ENCODE results near the gene SLC25A33. TPM values are rescaled to one million over a fixed set of nuclear protein-coding genes. Genes with fewer than 3 reads are reported as not detected.

SLC25A33 gene
- total RNA-seq, 1 donor from 2014 or later: 2.1 TPM

DNA sequence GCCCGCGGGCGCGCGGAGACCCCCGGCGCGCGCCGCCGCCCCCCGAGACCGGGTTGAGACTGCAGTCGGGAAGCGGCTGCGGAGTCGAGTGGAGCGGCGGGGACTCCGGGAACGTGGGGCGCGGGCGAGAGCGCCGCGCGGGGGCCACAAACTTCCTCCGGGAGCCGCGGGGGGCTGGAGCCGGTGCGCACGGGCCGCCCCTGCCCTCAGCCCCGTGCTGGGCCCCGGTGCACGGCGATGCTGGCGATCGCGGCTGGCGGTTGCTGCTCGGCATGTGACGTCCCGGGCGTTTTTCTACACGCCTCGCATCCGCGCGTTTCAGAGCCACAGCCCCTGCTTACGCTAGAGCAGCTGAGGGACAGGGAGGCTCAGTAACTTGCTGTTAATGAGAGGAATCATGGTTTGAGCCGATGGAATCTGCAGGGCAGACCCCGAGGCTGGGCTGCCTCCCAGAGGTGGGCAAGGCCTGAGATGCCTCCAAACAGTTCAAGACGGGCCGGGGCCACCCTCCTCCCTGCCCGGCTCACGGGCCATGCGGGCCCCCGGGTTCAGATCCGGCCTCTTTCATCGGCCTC, 50.0 kb downstream of the SLC25A33 start:
- peak; percentile 53 for DNase-seq

DNA sequence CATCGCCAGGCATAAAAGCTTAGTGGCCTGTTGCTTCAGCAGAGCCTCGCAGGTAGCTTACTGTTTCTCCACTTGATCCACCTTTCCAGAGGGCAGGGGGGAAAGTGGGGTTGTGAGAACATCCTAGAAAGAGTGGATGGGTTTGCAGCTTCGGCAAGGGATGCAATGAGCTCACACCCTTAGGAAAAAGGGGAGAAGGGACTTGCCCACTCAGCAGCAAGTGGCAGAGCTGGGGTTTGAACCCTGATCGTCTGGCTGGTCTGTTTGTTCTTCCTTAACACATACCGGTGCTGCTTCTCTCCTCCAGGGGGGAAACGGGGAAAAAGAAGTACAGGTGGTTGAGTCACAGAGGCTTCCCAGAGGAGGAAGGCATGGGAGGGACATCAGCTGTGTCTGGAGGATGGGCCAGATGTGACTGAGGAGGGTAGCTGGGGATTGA, 50.5 kb downstream of the SLC25A33 start:
- no peak for DNase-seq

DNA sequence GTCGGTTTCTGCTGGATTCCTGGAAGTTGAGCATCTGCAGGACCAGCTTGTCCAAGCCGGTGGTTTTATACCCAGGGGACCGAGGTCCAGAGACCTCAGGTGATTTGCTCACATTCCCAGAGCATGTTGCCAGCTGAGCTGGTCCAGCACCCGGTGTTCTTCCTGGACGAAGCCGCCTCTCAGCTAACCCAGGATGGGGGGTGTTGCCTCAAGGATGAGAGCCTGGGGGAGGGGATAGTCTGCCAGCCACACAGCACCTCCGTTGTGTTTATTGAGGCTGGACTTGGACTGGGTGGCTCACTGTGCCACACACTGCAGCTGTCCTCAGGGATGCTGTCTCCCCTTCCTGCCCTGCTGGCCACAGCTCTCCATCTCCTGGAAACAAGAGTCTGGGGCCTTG, 50.9 kb downstream of the SLC25A33 start:
- no peak for DNase-seq

DNA sequence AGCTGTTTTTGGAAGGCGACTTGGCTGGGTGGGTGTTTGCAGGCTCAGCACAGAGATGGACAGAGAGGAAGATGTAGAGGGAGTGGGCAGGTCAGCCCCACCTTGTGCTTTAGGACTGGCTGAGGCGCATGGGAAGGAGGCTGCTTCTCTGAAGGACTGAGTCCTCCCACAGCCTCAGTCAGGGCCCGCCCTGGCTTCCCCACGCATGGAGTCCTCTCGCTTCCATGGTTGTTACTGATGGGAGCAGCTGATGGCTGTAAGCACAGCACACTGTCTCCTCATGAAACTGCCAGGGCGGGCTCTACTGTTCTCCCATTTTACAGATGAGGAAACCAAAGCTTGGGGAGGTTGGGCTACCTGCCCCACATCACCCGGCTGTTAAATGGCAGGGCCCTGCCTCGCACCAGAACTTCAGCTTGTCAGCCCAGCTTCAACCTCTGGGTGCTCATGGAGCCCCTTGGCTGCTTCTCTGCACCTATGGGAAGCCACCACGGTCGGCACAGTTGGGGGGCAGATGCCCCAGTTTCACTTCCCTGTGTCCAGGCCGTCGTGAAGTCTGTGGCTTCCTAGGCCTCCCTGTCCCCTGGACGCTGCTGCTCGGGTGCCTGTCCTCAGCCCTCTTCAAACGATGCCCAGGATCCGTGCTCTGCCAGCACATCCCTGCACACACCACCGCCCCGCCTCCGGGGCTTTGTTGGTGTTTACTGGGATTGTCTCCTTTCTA, 51.8 kb downstream of the SLC25A33 start:
- peak; percentile 41 for DNase-seq

GRCh38 chr1:9591669-9592509, 52.6 kb downstream of the SLC25A33 start:
- peak; percentile 75 for DNase-seq

DNA sequence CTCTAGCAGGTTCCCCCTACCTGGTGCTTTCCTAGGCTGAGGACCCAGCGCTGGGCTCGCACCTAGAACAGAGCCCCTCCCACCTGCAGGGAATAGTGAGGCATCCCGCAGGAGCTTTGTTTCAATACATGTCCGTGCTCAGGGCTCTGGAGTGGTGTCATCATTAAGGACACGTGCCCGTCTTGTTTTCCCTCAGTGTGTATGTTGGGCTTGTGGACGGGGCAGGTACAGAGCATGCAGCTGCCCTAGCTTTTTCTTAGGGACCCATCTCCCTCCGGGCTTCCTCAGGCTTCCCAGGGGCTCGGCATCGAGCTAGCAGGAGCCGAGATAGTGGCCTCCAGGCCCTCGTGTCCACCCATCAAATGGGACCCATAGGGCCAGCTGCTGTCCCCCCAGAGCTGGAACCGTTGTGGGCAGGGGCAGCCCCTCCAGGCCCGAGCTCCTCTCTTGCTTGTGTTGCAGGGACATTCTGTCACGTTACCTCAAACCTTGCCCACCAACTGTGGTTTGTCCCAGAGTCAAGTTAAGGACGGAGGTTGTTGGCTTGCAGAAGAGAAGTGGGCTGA, 53.3 kb downstream of the SLC25A33 start:
- DNase-seq: no peak

DNA sequence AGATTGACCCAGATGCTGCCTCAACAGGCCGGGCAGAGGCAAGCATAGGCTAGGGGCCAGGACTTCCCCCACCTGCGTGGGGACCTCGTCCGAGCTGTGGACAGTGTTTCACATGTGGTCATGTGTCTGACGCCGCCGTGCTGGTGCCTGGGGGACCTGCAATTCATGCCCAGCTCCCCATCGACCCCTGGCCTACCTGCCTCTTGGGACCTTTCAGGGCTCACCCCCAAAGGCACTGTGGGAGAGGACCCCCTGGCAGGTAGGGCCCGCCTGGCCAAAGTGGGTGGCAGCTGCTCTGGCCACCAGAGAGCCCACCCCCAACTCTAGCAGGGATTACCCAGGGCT, 53.9 kb downstream of the SLC25A33 start:
- DNase-seq: no peak

GRCh38 chr1:9593492-9594465, 54.5 kb downstream of the SLC25A33 start:
- peak; percentile 91 for DNase-seq

GRCh38 chr1:9594471-9595155, 55.3 kb downstream of the SLC25A33 start:
- DNase-seq: no peak

- DNase-seq: peak; percentile 75
Observed at GRCh38 chr1:9595156-9595967, 56.1 kb downstream of the SLC25A33 start.

GRCh38 chr1:9595968-9596340, 56.7 kb downstream of the SLC25A33 start:
- DNase-seq: no peak

DNA sequence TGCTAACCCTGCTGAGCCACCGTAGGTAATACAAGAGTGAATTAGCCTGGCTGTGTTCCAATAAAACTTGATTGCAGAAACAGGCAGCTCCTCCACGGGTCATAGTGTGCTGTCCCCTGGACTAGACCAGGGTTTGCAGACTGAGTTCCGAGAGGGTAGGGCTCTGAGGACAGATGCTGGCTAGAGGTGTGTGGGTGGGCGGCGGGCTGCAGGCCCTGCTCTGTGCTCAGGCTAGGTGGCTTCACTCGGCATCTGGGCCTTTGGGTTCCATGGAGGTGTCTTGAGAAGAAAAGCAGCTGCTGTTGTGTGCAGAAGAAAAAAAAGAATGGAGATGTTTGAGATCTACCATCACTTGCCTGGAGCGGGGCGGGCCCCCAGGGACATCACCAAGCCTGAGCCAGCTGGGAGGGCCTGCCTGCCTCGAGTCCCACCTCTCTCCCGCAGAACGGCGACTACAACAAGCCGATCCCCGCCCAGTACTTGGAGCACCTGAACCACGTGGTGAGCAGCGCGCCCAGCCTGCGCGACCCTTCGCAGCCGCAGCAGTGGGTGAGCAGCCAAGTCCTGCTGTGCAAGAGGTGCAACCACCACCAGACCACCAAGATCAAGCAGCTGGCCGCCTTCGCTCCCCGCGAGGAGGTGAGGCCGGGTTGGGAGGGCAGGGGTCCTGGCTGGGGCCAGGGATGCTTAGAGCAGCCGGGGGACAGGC, 57.3 kb downstream of the SLC25A33 start:
- peak; percentile 62 for DNase-seq

GRCh38 chr1:9597361-9598315, 58.4 kb downstream of the SLC25A33 start:
- no peak for DNase-seq

GRCh38 chr1:9598316-9598700, 59.0 kb downstream of the SLC25A33 start:
- DNase-seq: no peak

DNA sequence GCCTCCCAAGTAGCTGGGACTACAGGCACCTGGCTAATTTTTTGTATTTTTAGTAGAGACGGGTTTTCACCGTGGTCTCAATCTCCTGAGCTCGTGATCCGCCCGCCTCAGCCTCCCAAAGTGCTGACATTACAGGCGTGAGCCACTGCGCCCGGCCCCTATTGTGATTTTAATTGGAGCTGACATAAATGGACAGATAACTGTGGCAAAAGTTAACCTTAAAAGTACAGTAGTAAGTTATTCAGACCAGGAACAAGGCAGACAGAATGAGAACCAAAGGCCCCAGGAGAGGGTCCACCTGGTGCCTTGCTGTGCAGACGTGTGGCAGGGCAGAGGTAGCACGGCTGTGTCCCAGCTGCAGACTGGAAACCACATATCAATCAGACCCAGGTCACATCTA, 60.5 kb downstream of the SLC25A33 start:
- DNase-seq: no peak

DNA sequence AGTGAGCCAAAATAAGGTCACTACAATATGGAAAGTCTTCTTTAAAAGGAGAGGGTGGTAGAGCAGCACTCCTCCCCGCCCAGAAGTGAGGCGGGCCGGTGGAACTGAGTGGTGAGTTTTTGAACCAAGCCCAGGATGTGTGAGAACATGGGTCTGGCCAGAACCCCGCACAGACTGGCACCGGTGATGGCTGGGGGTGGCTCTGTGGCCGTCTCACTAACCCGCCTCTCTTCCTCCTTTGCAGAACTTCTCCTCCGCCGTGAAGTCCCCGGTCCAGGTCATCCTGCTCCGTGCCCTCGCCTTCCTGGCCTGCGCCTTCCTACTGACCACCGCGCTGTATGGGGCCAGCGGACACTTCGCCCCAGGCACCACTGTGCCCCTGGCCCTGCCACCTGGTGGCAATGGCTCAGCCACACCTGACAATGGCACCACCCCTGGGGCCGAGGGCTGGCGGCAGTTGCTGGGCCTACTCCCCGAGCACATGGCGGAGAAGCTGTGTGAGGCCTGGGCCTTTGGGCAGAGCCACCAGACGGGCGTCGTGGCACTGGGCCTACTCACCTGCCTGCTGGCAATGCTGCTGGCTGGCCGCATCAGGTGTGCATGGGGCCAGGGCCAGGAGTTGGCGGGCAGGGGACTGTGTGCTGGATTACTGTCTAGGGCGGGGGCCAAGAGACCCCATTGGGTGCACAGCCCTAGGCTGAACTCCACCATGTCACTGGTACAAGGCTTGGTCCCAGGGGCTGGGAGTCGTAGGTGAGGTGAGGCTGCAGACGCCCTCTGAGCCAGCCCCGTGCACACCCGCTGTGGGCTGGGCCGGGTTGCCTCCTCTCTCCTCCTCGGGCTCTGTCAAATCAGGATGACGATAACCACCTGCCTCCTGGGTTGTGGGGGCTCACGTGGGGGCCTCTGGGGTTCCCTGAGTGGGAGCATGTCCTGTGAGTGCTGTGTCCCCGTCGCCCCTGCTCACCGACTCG, 61.9 kb downstream of the SLC25A33 start:
- DNase-seq: no peak
